BJ (cell line): Measurements from ENCODE around the gene TMEM115. TPM values are rescaled to one million over a fixed set of nuclear protein-coding genes. Genes with fewer than 3 reads are reported as not detected.

Experiments used
- CTCF ChIA-PET: fragments of 350-600 bp; formaldehyde crosslinking; extraction: SDS; loops from one replicate; lab custom pipeline; 2021; ENCODE audit warnings: antibody characterized with exemption, inconsistent platforms; lab: Yijun Ruan, JAX
- POLR2A ChIA-PET: fragments of 300-600 bp; sonication (Branson Sonifier 250); formaldehyde crosslinking; extraction: SDS; loops from one replicate; lab custom pipeline; 2021; ENCODE audit warnings: antibody characterized with exemption; lab: Charles Lee
- DNase-seq: peaks from one replicate; pipeline ENCODE4 v3.0.0-alpha.2; 2011; ENCODE audit warnings: low read depth
- H3K27me3 ChIP-seq: 2 replicates; pipeline ENCODE4 v1.6.0; 2011; ENCODE audit warnings: low read length; ENCODE audit not compliant: control insufficient read depth, insufficient read depth
- H3K36me3 ChIP-seq: 2 replicates; pipeline ENCODE4 v1.5.1; 2011; ENCODE audit warnings: low read length; ENCODE audit not compliant: control insufficient read depth, insufficient read depth
- H3K4me3 ChIP-seq: 2 replicates; pipeline ENCODE4 v1.5.1; 2011; ENCODE audit warnings: low read depth, mild to moderate bottlenecking, control low read depth, low read length
- polyA plus RNA-seq: library from polyadenylated mRNA; depleted of rRNA; stranded (reverse); fragments of >200 nt; gene quantifications from 2 replicates; pipeline ENCODE4 v1.2.3, GENCODE V29; 2011
- TF ChIP-seq, protein P1 (sequence below): IDR thresholded peaks from 2 replicates; pipeline ENCODE4 v1.5.1; 2011; ENCODE audit warnings: low read depth, mild to moderate bottlenecking, control low read depth, inconsistent platforms, low read length, moderate library complexity; ENCODE audit not compliant: insufficient read depth

Gene TMEM115
- polyA plus RNA-seq, 1 experiment, result 75.4 TPM

DNA sequence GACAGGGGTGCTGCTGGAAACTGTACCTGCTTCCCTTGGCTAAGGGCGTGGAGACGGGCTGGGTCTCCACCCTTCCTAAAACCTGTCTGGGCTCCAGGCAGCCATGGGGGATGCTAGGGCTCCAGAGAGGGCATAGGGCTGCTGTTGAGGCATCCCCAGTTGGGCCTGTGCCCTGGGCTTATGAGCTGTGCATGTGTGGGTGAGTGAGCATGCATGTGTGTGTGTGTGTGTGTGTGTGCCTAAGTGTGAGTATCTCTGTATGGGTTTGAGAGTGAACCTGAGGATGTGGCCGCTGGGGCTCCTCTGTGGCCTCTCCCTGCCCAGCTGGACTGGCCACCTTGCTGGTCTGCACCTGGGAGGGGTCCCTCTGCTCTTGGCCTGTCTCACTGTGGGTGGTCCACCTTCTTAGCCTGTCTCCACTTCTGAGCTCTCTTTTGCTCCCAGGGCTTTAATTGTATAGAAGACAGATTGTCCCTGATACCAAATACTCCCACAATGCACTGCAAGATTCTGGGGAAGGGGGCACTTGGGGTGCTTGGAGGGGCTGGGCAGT is 11.9 kb upstream of the TMEM115 start:
- no peaks in the 10 kb centered on the region for H3K36me3 ChIP-seq
- no peak for DNase-seq
- H3K4me3 ChIP-seq, result no peak overlapping the region
- ChIA-PET POLR2A (no interaction called here), CTCF (interaction anchor here (1.8 kb wide), 1 partner anchor 24 kb away, joined by 6 read pairs; no protein-coding TSS in a partner anchor)
- TF ChIP-seq, protein P1, sequence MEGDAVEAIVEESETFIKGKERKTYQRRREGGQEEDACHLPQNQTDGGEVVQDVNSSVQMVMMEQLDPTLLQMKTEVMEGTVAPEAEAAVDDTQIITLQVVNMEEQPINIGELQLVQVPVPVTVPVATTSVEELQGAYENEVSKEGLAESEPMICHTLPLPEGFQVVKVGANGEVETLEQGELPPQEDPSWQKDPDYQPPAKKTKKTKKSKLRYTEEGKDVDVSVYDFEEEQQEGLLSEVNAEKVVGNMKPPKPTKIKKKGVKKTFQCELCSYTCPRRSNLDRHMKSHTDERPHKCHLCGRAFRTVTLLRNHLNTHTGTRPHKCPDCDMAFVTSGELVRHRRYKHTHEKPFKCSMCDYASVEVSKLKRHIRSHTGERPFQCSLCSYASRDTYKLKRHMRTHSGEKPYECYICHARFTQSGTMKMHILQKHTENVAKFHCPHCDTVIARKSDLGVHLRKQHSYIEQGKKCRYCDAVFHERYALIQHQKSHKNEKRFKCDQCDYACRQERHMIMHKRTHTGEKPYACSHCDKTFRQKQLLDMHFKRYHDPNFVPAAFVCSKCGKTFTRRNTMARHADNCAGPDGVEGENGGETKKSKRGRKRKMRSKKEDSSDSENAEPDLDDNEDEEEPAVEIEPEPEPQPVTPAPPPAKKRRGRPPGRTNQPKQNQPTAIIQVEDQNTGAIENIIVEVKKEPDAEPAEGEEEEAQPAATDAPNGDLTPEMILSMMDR, result no peak
- no peaks in the 10 kb centered on the region; the same call in none of the 2 replicates for H3K27me3 ChIP-seq

DNA sequence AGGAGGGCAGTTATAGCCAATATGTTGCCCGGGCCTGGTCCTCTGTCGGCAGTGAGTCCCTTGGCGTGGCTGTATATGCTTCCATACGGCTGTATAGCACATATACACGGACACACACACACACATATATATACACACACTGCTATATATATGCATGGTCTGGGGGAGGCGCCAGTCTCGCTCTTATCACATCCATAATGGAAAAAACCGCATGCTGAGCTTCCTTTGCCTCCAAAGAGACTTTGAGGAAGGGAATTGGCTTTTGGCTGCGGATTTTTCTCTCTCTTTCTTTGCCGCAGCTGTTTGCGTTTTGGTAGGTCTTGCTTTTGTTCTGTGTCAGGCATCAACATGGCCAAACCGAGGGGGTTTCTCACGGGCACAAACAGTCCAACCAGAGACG is 11.3 kb upstream of the TMEM115 start:
- DNase-seq, result no peak
- ChIA-PET CTCF (interaction anchor here (1.8 kb wide), 1 partner anchor 23 kb away, joined by 6 read pairs; no protein-coding TSS in a partner anchor), POLR2A (no interaction called here)
- TF ChIP-seq, protein P1, result no peak
- Histone ChIP-seq H3K27me3 (no peaks in the 10 kb centered on the region; the same call in none of the 2 replicates), H3K36me3 (no peaks in the 10 kb centered on the region), H3K4me3 (no peak overlapping the region)

DNA sequence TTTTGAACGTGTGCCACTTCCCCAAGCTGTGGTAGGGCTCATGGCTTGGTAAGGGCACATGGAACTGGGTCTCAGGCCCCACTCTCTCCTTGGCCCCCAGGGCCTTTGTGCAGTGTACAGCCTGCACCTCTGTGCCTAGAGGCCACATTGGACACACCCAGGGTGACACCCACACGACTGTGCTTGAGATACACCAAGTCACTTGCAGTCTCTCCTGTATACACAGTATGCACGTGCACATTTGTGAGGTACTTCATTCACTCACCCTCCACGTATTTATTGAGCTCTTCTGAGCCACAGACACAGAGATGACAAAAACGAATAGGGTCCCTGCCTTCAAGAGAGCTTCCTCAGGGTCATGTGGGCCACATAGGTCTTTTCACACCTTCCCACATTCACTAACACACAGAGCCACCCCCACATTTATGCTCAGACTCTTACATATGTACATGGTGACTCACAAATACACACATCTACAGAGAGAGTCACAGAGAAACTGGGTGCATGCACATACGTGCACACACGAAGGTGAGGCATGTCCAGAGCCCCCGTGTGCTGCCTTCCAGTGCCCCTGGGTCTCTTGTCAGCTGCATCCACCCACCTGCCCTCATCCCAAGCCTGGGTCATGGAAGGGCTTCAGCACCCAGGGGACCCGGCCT is 9.8 kb upstream of the TMEM115 start:
- ChIA-PET CTCF (no interaction called here), POLR2A (no interaction called here)
- no peak for DNase-seq
- Histone ChIP-seq H3K36me3 (no peaks in the 10 kb centered on the region), H3K4me3 (no peak overlapping the region), H3K27me3 (peaks cover 2% of the 10 kb centered on the region)
- TF ChIP-seq, protein P1, result no peak

DNA sequence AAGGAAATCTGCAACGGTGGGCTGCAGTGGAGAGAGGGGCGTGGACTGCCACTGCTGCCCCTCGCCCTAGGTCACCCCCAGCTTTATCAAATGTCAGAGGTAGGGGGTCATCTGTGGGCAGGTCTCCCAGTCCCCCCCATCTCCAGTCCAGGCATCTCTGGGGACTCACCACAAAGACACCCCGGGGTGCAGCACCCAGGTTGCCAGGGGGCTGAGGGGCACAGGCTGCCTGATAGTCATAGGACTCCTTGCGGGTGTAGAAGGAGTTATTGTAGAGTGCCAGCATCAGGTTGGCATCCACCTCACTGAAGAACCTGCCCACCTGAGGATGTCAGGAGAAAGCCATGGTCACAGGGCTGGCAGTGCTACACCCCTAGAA is 6.5 kb upstream of the TMEM115 start:
- Histone ChIP-seq H3K27me3 (peaks cover 2% of the 10 kb centered on the region), H3K4me3 (no peak overlapping the region), H3K36me3 (no peaks in the 10 kb centered on the region)
- ChIA-PET CTCF (interaction anchor here (1.1 kb wide), 1 partner anchor 18 kb away, joined by 3 read pairs; no protein-coding TSS in a partner anchor), POLR2A (no interaction called here)
- DNase-seq, result no peak
- TF ChIP-seq, protein P1, result no peak

DNA sequence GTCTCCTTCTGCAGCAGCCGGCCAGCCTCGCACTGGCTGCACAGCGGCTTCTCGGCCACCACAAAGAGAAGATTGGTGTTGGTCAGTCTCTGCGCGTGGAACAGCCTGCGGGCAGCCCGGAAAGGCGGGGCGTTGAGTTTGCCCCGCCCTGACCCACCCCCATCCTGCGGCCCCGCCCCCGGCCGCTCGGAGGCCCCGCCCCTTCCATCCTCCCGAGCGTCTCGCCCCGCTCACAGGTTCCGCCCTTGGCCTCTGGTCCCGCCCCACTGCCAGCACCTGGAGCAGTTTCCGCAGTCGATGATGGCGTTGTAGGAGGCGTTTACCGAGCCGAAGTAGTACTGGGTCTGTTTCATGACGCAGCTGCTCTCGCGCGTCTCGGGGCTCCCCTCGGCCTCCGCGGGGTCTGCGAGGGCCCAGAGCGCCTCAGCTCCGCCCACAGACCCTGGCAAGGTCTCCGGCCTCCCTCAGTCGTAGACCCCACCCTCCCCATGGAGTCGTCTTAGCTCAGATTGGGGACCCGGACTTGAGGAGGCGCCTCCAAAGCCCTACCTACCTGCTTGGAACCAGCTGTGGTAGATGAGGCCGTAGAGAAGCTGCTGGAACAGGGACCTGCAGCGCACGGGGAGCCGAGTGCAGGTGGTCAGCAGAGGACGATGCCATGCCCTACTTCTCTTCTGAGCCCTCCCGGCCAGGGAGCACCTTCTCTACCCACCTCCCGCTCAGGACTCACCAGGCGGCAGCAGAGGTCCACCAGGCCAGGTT is 5.9 kb upstream of the TMEM115 start:
- CTCF ChIA-PET, result no interaction called here
- H3K4me3 ChIP-seq, result peak overlapping the region; percentile 47
- peaks cover 2% of the 10 kb centered on the region for H3K27me3 ChIP-seq
- POLR2A ChIA-PET, result no interaction called here
- H3K36me3 ChIP-seq, result no peaks in the 10 kb centered on the region
- TF ChIP-seq, protein P1, result no peak
- no peak for DNase-seq
